NCI-H187 (cell line): ENCODE measurements around the gene EHMT1.

Experiments used
- DNase-seq, 2 experiments: peaks; one replicate each; lab custom pipeline; 2025; lab: John Stamatoyannopoulos, UW

Gene EHMT1

GRCh38 chr9:137738703-137739102 is 119.9 kb downstream of the EHMT1 start:
- DNase-seq, result no peak

DNA sequence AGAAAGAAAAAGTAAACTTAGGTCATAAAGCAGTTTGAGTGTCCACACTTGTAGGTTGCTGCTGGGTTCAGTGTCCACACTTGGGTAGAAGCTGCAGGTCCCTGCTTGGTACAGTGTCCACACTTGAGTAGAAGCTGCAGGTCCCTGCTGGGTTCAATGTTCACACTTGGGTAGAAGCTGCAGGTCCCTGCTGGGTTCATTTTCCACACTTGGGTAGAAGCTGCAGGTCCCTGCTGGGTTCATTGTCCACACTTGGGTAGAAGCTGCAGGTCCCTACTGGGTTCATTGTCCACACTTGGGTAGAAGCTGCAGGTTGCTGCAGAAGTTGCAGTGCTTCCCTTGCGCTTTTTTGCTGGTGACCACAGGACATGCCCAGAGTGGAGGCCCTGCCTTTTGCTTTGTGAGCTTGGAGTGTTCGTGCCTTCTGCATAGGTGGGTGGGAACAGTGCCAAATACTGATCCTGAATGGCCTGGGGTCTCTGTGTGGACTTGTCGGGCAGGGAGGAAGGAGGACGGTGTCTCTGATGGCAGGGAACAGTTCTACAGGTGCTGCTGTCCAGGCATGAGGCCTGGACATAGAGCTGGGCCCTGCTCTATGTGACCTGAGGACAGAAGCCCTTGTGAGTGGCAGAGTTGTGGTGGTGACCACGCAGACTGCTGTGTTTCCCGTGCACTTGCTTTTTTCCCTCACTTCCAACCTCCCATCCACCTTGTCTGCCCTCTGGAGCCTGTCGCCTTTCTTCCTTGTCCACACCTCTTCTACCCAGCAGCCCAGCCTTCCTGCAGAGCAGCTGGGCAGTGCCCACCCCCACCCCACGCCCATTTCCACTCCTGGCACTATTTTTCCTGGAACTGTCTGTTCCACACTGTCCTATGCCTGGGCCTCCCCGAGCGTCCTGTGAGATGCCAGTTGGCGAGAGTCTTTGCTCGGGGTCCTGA is 120.8 kb downstream of the EHMT1 start:
- no peak for DNase-seq

DNA sequence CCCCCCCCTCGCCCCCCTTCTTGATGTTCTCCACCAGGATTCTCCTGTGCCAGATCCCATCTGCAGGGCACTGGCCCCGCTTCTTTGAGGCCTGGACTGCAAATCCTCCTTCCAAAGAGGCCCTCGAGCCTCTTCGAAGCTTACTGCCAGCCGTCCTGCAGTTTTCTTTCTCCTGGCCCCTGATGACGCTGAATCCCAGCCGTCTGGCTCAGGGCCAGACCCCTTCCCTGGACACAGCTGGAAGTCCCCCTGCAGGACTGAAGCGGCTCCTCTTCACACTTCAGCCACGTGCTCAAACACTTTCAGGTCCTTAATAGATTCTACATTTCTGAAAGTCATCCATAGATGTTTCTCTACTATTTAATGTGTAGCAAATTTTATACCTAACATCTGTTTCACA is 121.5 kb downstream of the EHMT1 start:
- no peak for DNase-seq

GRCh38 chr9:137741330-137741729 is 122.5 kb downstream of the EHMT1 start:
- DNase-seq, result no peak

DNA sequence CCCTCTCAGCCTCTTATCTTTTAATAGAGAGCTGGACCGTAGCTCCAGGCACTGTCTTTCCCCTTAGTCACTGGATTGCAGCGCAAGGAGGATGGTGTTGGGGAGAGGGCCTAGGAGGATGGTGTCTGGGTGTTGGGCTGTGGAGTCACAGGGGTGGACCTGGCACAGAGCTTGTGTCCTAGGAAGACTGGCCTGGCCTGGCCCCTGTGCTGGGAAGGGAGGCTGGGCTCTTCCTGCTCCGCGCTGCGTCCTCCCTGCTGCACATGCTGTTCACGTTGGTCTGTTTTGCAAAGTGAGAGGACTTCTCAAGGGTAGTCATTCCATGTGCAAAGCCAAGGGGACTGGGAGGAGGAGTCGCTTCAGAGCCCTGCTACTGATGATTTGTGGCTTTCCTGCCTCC is 123.9 kb downstream of the EHMT1 start:
- DNase-seq, result no peak

- DNase-seq, result no peak
Measured at GRCh38 chr9:137743695-137744094, 124.9 kb downstream of the EHMT1 start.

- DNase-seq, result no peak
Measured at GRCh38 chr9:137744632-137745183, 125.9 kb downstream of the EHMT1 start.

DNA sequence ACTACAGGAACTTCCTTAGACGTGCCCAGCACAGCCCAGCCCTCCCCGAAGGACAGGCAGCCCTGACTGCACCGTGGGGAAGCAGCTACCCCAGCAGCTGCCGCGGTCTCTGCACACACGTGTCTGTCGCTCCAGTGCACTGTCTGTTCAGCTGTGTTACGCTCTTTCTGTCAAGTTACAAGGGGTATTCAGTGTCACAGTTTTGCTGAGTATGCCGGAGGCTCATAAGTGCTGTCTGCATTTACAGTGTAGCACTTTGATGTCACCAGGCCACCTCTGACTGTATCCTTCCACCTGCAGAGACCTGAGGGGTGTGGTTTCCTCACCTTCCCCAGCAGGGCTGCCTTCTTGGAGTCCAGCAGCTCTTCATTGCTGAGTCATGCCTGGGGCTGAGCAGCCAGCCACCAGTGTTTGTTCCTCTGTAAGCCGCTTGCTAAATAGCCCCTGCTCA is 126.8 kb downstream of the EHMT1 start:
- DNase-seq, result no peak

GRCh38 chr9:137748311-137748710 is 129.5 kb downstream of the EHMT1 start:
- DNase-seq, result no peak

DNA sequence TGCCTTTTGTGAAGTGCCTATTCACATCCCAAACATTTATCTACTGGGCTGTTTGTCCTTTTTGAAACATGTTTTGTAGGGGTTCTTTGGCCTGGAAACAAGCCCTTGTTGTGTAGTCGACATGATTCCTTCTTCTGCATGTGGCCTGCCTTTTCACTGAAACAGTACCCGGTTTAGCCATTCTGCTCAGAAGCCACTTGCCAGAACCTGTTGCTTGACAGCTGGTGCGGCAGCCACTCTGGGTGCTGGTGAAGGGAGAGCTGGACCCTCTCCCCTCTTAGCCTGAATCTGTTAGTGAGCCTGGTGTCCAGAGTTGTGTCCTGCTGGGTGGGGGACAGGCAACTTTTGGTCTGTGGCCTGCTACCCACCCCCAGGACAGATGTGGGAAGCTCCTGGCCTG is 129.9 kb downstream of the EHMT1 start:
- DNase-seq, result no peak

GRCh38 chr9:137749511-137749910 is 130.7 kb downstream of the EHMT1 start:
- no peak for DNase-seq

GRCh38 chr9:137750007-137750406 is 131.2 kb downstream of the EHMT1 start:
- no peak for DNase-seq

DNA sequence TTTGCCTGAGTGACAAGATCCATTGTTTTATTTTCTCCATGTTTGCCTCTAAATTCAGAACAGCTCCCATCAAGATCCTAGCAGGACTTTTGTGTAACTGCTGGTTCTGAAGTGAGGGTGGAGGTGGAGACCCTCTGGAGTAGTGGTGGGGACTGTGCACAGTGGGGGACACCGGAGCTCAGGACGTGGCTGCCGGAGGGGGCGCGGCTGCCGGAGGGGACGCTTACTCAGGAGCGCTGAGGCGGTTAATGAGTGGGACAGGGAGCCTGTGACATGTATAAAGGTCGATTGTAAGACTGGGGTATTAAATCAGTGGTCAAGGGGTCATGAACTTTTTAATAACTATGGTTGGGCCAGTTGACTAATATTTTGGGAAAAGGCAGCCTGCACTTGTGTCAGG is 131.8 kb downstream of the EHMT1 start:
- no peak for DNase-seq

DNA sequence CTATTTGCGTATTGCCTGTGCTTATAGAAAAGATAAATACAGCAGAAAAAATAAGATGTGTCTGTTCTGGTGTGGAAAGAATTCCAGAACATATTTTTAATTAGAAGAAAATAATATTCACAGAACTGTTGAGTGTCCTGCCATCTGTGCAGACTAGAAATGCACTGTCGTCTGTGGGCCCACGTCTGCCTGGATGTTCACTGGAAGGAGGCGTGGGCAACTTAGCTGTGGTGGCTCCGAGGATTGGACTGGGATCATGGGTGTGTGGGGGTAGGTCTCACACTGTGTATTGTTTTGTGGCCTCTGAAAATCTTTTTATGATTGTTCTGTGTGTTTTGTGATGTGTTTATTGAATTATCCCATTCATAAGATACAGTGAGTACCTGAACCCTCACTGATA is 132.8 kb downstream of the EHMT1 start:
- no peak for DNase-seq

- no peak for DNase-seq
Measured at GRCh38 chr9:137752426-137752825, 133.6 kb downstream of the EHMT1 start.

DNA sequence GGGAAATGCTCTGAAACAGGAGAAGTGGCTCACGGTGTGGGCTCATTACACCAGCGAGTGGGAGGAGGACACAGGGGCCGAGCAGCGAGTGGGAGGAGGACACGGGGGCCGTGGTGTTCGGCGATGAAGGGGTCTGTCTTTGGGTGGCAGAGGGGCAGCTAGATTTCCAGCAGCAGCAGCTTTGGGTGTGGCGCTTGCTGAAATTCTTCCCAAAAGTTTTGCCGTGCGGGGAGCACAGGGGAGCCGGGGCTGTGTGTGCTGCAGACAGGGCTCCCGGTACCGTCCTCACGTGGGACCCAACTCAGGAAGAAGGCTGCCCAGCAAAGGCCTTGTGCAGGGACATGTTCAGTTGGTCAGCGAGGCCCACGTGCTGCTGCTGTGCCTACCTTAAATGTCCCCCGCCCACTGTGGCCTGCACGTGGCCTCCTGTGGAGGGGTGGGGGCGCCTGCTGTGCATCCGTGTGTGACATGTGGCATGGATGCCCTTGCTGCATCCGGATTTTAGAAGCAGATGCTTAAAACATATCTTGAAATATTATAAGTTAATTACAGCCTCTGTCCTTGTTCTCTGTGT is 134.5 kb downstream of the EHMT1 start:
- no peak for DNase-seq

DNA sequence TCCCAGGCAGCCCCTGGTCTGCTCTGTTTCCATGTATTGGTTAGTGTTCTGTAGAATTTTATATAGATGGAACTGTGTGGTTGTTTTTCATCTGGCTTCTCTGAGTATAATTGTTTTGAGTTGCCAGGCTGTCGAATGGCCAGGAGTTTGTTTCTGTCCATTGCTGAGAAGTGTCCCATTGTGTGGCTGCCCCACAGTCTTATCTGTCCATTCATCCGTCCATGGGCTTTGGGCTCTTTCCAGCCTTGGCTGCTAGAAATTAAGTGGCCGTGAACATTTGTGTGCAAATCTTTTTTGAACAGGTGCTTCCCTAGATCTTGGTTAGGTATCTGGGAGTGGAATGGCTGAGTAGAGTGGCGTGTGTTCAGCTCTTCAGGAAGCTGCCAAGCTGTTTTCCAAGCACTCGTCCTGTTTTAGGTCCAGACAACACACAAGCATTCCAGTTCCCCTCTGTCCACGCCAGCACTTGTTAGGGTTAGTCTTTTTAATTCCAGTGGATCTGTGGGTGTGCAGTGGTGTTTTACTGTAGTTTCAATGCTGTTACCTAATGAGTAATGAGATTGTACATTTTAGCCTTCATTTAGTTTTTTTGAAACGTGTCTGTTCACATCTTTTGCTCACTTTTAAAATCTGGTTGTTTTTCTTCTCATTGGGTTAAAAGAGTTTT is 136.6 kb downstream of the EHMT1 start:
- DNase-seq, result no peak

DNA sequence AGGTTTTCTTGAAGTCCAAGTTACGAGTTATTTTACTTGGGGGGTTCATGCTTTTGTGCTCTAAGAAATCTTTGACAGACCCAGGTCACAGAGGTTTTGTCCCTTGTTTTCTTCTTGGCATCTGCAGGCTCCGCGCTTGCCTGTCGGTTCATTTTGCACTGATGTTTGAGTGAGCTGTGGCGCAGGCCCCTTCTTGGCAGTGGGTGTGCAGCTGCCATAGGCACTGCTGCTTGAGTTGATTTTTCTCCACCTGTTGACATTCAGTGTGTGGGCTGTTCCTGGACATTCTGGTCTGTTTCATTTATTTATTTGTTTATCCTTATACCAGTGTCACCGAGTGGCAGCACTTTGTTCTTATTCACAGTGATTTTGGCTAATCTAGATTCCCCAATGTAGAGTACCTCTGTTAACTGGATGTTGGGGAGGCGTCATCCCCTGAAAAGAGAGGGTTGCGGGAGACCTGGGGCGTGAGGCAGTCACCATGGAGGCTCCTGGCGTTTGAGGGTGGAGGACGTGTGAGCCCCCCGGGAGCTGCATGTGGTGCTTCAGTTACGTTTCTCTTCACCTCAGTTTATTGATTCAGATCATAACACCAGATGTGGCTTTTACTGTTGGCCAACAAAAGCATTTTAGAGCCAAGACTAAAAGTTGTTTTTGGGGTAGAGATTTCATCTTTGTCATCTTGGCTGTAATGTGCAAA is 137.4 kb downstream of the EHMT1 start:
- no peak for DNase-seq

- DNase-seq, result no peak
Measured at GRCh38 chr9:137757139-137757538, 138.3 kb downstream of the EHMT1 start.

GRCh38 chr9:137757613-137758029 is 138.8 kb downstream of the EHMT1 start:
- no peak for DNase-seq

DNA sequence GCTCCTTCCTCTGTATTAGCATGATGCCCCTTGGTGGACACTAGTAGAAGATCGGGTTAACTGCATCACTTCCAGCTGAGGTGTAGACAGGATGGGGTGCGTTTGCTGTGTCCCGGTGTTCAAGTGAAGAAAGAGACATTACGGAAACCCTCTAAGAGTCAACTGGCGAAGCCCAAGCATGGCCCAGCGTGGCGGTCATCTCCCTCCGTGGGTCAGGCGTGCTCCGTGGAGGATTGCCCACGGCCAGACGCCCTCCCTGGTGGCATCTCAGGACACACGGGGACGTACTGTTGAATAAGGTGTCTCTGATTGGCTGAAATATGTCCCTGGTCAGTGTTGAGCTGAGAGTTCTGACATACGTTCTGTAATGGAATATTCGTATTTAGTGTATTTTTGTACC is 139.3 kb downstream of the EHMT1 start:
- DNase-seq, result no peak

- DNase-seq, result no peak
Measured at GRCh38 chr9:137759117-137759516, 140.3 kb downstream of the EHMT1 start.
